GM21423 (cell line): ENCODE data around the gene RNF151.

Experiments
- ATAC-seq: cut with Tn5 transposase; IDR thresholded peaks from one replicate; pipeline ENCODE4 v1.9.1; 2021; ENCODE audit warnings: mild to moderate bottlenecking, moderate library complexity; ENCODE audit not compliant: unreplicated experiment

RNF151 gene

DNA sequence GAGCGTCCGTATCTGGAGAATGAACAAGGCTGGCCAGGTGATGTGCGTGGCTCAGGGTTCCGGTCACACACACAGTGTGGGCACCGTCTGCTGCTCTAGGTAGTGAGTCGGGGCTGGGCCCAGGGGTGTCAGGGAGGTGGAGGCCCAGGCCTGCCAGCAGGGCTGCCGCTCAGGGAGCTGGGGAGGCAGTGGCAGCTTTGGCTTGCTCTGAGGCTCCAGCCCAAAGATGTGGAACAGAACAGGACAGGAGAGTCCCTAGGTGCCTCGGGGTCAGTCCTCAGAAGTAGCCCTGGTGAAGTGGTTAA lies 9.5 kb downstream of the RNF151 start:
- no peak for ATAC-seq

DNA sequence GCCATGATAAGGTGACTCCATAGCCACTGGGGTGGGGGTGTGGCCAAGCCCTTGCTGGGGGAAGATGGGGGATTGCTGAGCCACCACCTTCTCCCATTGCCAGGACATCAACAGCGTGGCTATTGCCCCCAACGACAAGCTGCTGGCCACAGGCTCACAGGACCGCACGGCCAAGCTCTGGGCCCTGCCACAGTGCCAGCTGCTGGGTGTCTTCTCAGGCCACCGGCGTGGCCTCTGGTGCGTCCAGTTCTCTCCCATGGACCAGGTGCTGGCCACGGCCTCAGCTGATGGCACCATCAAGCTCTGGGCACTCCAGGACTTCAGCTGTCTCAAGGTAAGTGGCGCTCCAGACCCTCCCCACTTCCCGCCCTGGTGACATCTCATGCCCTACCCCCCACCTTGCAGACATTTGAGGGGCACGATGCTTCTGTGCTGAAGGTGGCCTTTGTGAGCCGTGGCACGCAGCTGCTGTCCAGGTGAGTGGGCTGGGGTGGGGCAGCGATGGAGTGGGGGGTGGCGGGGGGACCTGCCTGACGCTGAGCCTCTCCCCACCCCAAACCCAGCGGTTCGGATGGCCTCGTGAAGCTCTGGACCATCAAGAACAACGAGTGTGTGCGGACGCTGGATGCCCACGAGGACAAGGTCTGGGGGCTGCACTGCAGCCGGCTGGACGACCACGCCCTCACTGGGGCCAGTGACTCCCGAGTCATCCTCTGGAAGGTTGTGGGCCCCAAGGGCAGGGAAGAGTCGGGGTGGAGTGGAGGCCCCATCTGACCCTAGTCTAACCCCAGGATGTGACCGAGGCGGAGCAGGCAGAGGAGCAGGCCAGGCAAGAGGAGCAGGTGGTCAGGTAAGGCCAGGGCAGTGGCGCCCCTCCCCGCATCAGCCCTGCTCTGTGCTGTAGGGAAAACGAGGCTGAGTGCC lies 10.6 kb downstream of the RNF151 start:
- no peak for ATAC-seq

DNA sequence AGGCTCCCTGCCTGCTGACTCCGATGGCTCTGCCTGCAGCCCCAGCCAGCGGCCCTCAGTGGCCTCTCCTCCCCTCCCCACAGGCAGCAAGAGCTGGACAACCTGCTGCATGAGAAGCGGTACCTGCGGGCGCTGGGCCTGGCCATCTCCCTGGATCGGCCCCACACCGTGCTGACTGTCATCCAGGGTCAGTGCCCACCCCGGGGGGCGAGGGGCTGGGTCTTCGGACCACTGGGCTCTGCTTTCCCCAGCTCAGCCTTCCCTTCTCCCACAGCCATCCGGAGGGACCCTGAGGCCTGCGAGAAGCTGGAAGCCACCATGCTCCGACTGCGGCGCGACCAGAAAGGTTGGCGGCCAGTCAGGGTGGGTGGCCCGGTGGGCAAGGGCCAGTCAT lies 11.2 kb downstream of the RNF151 start:
- no peak for ATAC-seq

DNA sequence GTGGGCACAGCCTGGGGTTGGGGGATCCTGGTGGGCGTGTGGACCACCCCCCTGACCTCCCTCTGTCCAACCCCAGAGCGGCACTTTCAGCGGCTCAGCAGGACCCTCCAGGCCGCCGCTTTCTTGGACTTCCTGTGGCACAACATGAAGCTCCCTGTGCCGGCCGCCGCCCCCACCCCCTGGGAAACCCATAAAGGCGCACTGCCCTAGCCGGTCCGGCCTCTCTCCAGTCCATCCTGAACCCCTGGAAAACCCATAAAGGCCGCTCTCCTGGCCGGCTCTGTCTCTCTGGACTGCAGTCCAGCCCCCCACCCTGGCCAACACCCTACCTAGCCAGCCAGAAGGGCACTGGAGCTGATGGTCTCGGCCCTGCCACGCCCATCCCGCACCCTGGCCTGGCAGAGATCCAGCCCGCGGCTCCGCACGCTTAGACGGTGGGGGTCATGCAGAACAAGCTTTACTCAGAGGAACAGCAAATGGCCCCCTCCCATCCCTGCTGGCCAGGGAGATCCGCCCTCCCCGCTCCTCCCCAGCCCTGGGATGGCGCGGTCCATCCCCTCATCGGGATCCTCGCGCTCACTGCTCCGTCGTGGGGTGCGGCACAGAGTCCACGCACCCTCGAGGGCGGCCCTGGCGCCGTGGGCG lies 11.9 kb downstream of the RNF151 start:
- no peak for ATAC-seq

GRCh38 chr16:1979271-1980029 lies 12.8 kb downstream of the RNF151 start:
- ATAC-seq = no peak

GRCh38 chr16:1980030-1980769 lies 13.5 kb downstream of the RNF151 start:
- no peak for ATAC-seq

DNA sequence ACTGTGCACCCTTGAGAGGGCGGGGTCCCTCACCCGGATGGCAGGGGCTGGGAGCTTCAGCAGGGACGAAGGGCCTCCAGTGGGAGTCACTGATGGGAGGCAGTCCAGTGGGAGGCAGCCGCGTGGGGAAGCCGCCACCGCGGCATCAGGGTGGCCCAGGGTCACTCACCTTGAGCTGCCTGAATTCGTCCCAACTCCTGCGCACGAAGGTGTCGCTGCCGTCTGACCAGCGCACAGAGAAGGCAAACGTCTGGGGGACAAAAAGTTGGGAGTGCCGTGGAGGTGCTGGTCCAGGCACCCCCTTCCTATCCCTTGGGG lies 14.1 kb downstream of the RNF151 start:
- ATAC-seq = no peak

DNA sequence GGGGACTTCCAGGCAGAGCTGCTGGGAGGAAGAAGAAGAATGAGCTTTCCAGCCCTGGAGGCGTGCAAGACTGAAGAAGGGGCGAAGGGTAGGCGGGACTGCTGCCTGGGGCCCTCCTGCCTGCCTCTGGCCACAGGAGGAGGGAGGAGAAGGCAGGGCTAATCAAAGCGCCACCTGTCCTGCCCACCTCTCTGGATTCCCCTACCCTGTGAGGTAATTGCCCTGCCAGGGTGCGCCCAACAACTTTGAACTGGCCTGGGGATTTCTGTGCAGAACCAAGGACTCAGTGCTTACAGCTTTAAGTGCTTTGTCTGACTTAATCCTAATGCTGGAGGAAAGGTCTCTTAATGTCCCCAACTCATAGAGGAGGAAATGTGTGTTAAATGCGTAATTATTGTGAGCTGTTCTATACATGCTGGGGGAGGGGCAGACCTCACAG lies 14.8 kb downstream of the RNF151 start, which contains the start of gene NOXO1:
TSS of gene NOXO1 (minus strand) at position 72 of the 439 bp plus-strand sequence. CDS start 290 bp downstream, outside the sequence.
- ATAC-seq = no peak

DNA sequence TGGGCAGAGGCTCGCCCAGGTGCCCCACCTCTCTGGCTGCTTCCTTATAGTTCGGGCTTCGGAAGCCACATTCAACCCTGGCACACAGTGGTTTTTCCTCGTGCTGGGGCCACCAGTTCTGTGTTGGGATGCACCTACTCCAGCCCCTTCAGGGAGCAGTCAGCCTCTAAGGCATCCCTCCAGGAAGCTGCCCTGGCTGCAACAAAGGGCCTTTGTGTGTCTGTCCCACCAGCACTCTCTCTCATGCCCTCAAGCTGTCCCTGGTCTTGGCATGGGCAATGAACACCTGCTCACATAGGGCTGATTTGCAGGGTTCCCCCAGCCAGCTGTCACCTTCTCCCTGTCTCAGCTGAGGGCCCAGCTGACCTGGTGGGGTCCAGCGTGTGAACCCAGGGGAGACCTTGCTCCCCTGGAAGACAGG lies 15.4 kb downstream of the RNF151 start:
- ATAC-seq = no peak

DNA sequence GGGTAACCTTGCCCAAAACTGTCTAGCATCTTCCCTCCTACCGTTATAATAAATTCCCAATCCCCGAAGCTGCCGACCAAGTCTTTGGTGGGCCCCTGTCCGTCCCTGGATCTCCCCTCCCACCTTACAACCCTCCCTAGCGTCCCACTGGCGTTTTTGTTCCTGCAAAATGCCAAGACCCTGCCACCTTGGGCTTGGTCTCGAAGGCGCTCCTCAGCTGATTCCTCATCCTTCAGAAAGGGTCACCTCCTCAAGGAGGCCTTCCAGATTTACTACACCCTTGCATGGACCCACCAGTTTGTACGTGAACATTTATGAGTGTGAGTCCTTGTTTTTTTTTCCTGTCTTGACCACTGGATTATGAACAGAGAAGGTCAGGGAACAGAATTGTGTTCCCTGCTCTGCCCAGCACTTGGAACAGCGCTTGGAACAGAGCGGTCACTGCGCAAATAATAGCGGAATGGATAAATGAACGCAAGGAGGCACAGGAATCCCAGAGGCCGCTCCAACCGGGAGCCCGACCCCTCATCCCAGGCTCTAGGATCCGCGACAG lies 16.4 kb downstream of the RNF151 start:
- no peak for ATAC-seq

DNA sequence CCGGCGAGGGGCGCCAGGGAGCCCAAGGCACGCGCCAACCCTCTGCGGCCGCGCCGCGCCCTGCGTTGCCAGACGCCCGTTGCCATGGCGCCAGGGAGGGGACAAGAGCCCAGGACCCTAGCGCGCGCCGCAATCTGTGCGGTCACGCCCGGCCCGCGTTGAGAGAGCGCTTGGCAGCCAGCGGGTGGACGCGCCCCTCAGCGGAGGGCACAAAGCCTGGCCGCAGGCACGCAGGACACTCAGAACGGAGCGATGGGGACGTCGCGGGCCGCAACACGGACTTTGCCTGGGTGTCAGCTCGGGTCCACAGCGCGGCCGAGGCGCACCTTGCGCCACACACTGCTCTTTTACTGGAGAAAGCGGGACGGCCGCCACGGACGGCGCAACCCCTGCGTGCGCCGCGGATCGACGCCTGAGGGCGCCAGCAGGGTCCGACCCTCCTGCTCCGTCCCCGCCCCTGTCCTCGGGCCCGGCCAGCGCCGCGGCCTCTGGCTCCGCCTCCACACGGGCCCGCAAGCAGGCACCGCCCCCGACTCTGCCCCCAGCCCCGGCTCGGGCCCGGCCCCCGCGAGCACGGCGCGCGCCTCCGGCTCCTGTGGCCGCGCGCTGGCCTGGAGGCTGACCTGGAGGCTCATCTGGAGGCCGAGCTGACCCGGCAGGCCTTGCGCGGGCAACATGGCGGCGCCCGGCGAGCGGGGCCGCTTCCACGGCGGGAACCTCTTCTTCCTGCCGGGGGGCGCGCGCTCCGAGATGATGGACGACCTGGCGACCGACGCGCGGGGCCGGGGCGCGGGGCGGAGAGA lies 17.1 kb downstream of the RNF151 start, which contains the start of gene GFER:
TSS of gene GFER (plus strand) at position 650 of the 803 bp plus-strand sequence. CDS start at position 676, 26 bp downstream.
- ATAC-seq = peak; percentile 73

DNA sequence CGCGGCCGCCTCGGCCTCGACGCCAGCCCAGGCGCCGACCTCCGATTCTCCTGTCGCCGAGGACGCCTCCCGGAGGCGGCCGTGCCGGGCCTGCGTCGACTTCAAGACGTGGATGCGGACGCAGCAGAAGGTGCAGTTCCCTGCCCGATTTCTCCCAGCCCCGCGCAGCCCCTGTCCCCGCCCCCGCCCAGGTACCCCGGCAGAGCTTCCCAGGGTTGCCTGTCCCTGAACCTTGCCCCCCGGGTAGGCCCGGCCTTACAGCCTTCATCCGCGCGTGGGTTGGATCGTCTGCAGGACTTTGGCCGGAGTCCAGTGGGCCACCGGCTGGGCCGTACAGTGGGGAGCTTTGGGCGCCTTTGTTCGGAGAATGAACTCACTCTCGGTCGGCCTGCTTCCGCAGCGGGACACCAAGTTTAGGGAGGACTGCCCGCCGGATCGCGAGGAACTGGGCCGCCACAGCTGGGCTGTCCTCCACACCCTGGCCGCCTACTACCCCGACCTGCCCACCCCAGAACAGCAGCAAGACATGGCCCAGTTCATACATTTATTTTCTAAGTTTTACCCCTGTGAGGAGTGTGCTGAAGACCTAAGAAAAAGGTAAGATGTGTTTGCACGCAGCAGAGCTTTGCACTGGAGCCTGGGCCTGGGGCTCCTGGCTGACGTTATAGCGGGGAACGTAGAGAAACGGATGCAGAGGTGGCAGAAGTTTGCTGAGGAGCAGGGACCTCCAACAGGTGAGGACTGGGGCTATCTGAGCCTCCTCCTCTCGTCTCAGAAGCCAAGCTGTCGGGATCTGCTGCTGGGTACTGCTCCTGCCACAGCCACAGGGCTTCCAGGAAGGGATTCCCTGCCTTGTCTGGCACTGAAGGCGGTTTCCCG lies 17.9 kb downstream of the RNF151 start:
- ATAC-seq = no peak

DNA sequence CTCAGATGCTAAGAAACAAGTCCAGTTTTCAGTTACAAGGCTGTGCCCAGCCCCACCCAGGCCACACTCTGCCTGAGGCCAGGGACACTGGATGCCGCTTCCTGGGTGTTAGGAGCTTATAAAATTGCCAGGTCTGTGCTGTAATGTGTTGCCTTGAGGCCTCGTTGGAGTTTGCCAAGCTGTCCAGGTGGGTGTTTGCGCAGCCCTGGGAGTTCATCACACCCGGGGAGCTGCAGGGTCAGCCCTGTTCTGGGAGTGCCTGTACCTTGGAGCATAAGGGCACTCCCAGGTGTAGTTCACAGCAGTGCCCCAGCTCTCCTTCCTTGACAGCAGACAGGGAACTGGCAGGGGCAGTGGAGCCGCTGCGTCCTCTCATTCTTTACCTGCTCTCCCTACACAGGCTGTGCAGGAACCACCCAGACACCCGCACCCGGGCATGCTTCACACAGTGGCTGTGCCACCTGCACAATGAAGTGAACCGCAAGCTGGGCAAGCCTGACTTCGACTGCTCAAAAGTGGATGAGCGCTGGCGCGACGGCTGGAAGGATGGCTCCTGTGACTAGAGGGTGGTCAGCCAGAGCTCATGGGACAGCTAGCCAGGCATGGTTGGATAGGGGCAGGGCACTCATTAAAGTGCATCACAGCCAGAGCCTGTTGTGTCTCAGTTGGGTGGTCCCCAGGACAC lies 19.0 kb downstream of the RNF151 start:
- no peak for ATAC-seq

DNA sequence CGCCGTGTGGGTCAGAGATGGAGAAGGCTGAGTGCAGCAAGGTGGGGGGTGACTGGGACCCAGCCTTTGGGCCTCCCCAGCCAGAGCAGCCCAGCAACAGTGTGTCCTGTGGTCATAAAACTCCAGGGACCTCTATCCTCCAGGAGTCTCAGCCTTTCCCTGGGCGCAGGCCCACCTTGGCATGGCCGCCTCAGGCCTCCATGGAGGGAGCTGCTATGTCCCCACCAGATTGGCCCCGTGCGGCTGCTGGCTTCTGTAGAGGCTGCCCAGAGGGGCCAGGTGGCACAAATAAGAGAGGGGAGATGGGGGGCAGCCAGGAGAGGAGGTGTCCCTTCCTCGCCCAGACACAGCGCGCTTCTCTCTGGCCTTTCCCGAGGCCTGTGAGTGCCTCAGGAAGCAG lies 20.5 kb downstream of the RNF151 start:
- ATAC-seq = no peak

DNA sequence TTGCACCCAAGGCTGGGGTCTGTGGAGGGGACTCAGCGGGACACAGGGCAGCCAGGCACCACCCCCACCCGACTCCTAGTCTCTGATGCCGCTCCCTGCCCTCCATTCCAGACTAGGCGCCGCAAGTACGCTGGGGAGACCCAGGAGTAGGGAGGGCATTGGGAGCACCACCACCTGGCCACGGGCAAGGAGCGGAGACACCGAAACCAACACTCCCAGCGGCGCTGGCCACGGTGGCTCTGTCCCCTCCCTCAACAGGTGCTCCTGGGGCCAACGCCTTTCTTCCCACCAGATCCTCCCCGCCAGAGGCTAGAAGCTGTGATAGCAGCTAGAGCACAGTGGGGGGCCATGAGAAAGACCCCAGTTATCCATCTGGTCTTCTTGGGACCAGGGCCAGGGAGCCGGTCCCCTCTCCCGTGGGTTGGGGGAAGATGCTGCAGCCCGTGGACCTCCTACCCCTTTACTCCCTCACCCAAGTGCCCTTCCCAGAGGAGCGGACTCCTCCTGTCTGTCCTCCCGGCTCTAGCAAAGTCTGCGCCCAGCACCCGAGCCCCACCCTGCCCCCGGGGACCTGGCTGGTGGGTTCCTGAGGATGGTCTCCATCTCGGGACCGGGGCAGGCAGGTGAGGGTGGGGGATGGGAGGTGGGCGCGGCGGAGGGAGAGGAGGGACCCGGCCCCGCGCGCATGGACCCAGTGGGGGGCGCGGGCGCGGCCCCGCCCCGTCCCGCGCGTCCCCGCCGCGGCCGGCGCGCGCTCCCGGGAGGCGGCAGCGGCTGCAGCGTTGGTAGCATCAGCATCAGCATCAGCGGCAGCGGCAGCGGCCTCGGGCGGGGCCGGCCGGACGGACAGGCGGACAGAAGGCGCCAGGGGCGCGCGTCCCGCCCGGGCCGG lies 22.8 kb downstream of the RNF151 start, which contains the start of gene SYNGR3:
TSS of gene SYNGR3 (plus strand) at position 762 of the 892 bp plus-strand sequence. CDS start 133 bp downstream, outside the sequence.
- ATAC-seq = no peak

GRCh38 chr16:1990101-1990350 lies 23.4 kb downstream of the RNF151 start:
- ATAC-seq = no peak
